Measurements from ENCODE around the gene ADGRB3. TPM values are rescaled to one million over a fixed set of nuclear protein-coding genes. Genes with fewer than 3 reads are reported as not detected.

Gene ADGRB3
- total and polyA plus RNA-seq, 10 donors = 0.09 to 4.1 (median 1.1) TPM

GRCh38 chr6:69378326-69378725, 743.2 kb downstream of the ADGRB3 start:
- Histone ChIP-seq H3K27me3 (replicated peaks in 1 of 7) (no peaks in the 10 kb centered on the region), H3K36me3 (no peaks in the 10 kb centered on the region), H3K4me3 (no peak overlapping the region), H3K27ac (no peak overlapping the region), H3K9me3 (no peaks in the 10 kb centered on the region), H3K4me1 (no peaks in the 10 kb centered on the region)
- WGBS, 5 donors = 55 to 74% (median 64%) methylated on average over 1 of the region's 1 CpG
- no peak for DNase-seq
- TF ChIP-seq POLR2A (IDR thresholded peaks at IDR 0.05) (no peak), POLR2AphosphoS5 (IDR thresholded peaks at IDR 0.05) (no peak)
- TF ChIP-seq, protein P1, sequence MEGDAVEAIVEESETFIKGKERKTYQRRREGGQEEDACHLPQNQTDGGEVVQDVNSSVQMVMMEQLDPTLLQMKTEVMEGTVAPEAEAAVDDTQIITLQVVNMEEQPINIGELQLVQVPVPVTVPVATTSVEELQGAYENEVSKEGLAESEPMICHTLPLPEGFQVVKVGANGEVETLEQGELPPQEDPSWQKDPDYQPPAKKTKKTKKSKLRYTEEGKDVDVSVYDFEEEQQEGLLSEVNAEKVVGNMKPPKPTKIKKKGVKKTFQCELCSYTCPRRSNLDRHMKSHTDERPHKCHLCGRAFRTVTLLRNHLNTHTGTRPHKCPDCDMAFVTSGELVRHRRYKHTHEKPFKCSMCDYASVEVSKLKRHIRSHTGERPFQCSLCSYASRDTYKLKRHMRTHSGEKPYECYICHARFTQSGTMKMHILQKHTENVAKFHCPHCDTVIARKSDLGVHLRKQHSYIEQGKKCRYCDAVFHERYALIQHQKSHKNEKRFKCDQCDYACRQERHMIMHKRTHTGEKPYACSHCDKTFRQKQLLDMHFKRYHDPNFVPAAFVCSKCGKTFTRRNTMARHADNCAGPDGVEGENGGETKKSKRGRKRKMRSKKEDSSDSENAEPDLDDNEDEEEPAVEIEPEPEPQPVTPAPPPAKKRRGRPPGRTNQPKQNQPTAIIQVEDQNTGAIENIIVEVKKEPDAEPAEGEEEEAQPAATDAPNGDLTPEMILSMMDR (IDR thresholded peaks at IDR 0.05 in 8 of 11, conservative IDR thresholded peaks at IDR 0.05 in 3 of 11) = no peak
- intact Hi-C loops (cut with DNase I; ENCODE audit: low total_unique reads) = no loop called here

GRCh38 chr6:69379518-69379917, 744.4 kb downstream of the ADGRB3 start:
- no peak overlapping the region for H3K27ac ChIP-seq
- WGBS, 5 donors = 66 to 83% (median 71%) methylated on average over 3 of the region's 3 CpGs
- no peak for DNase-seq
- H3K27me3 ChIP-seq (replicated peaks in 1 of 7) = no peaks in the 10 kb centered on the region
- no peak overlapping the region for H3K4me3 ChIP-seq
- no peaks in the 10 kb centered on the region for H3K36me3 ChIP-seq
- H3K9me3 ChIP-seq = no peaks in the 10 kb centered on the region
- intact Hi-C loops (cut with DNase I; ENCODE audit: low total_unique reads) = no loop called here
- H3K4me1 ChIP-seq = no peaks in the 10 kb centered on the region
- TF ChIP-seq, protein P1 (IDR thresholded peaks at IDR 0.05 in 8 of 11, conservative IDR thresholded peaks at IDR 0.05 in 3 of 11) = no peak
- TF ChIP-seq POLR2A (IDR thresholded peaks at IDR 0.05) (no peak), POLR2AphosphoS5 (IDR thresholded peaks at IDR 0.05) (no peak)

- no peak for DNase-seq
- no peaks in the 10 kb centered on the region for H3K27me3 ChIP-seq (replicated peaks in 1 of 7)
- no peak overlapping the region for H3K27ac ChIP-seq
- H3K9me3 ChIP-seq = no peaks in the 10 kb centered on the region
- H3K4me1 ChIP-seq = no peaks in the 10 kb centered on the region
- TF ChIP-seq, protein P1 (IDR thresholded peaks at IDR 0.05 in 8 of 11, conservative IDR thresholded peaks at IDR 0.05 in 3 of 11) = no peak
- no peak for TF ChIP-seq POLR2A (IDR thresholded peaks at IDR 0.05)
- TF ChIP-seq POLR2AphosphoS5 (IDR thresholded peaks at IDR 0.05) = no peak
- no peaks in the 10 kb centered on the region for H3K36me3 ChIP-seq
- H3K4me3 ChIP-seq = no peak overlapping the region
- intact Hi-C loops (cut with DNase I; ENCODE audit: low total_unique reads) = no loop called here
- WGBS, 5 donors = 77 to 87% (median 84%) methylated on average over 3 of the region's 3 CpGs
Measured at GRCh38 chr6:69383627-69384026, 748.5 kb downstream of the ADGRB3 start.

DNA sequence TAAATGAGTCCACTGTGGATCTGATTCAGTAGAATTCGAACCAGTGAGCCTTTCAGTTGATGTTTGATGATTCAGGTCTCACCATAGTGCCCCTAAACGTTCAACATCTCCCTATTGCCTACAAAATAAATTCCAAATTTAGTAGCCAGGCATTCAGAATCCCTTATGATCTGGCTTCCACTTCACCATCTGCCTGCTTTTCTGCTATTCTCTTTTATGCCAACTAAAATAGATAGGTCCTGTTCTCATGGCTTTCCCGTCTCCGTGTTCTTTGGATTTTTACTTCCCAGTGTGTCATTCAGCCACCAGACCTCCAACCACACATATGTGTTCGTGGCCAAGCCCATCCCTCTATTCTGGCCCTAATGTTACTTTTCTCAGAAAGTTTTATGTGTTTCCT, 751.3 kb downstream of the ADGRB3 start:
- H3K4me1 ChIP-seq = no peaks in the 10 kb centered on the region
- no peak overlapping the region for H3K4me3 ChIP-seq
- H3K36me3 ChIP-seq = no peaks in the 10 kb centered on the region
- TF ChIP-seq POLR2AphosphoS5 (IDR thresholded peaks at IDR 0.05) (no peak), POLR2A (IDR thresholded peaks at IDR 0.05) (no peak)
- TF ChIP-seq, protein P1 (IDR thresholded peaks at IDR 0.05 in 8 of 11, conservative IDR thresholded peaks at IDR 0.05 in 3 of 11) = no peak
- DNase-seq = no peak
- no peaks in the 10 kb centered on the region for H3K27me3 ChIP-seq (replicated peaks in 1 of 7)
- WGBS, 5 donors = 59 to 72% (median 66%) methylated on average over 5 of the region's 5 CpGs
- H3K27ac ChIP-seq = no peak overlapping the region
- intact Hi-C loops (cut with DNase I; ENCODE audit: low total_unique reads) = no loop called here
- H3K9me3 ChIP-seq = no peaks in the 10 kb centered on the region

All from spleen (tissue), 11 donors.